Mesenchymal stem cell (in vitro differentiated cells and primary cell): ENCODE results near the gene MITD1.
A peak's percentile ranks its signal among the peaks of the same experiment; 100 is the strongest.
"Not testable (repeated sequence)": the region's sequence is repeated elsewhere in the genome, so short reads cannot be mapped to it uniquely, and the experiment has no call there.

Source experiments
- DNase-seq: peaks from one replicate; pipeline ENCODE4 v3.0.0-alpha.2; 2013
- H2AFZ ChIP-seq: one replicate; pipeline ENCODE4 v1.6.1; 2013; ENCODE audit warnings: low read depth, mild to moderate bottlenecking, control low read depth, inconsistent platforms, low read length, moderate library complexity
- H2AK5ac ChIP-seq: 2 replicates; pipeline ENCODE4 v1.6.1; 2013; ENCODE audit warnings: low read length, moderate library complexity, mild to moderate bottlenecking, inconsistent platforms; ENCODE audit not compliant: severe bottlenecking
- H2BK120ac ChIP-seq: one replicate; pipeline ENCODE4 v1.6.1; 2013; ENCODE audit warnings: low read depth, mild to moderate bottlenecking, inconsistent platforms, low read length, moderate library complexity
- H2BK12ac ChIP-seq, 2 experiments: one replicate each; pipeline ENCODE4 v1.6.1; 2013; ENCODE audit warnings: inconsistent platforms in 2 of 2, low read length in 2 of 2, mild to moderate bottlenecking in 2 of 2, moderate library complexity in 2 of 2, control low read depth in 1 of 2
- H2BK15ac ChIP-seq: one replicate; pipeline ENCODE4 v1.6.1; 2013; ENCODE audit warnings: mild to moderate bottlenecking, low read depth, inconsistent platforms; ENCODE audit not compliant: poor library complexity, severe bottlenecking
- H2BK5ac ChIP-seq: 2 replicates; pipeline ENCODE4 v1.6.1; 2013; ENCODE audit warnings: low read depth, mild to moderate bottlenecking, low read length, control low read depth, inconsistent platforms; ENCODE audit not compliant: poor library complexity, severe bottlenecking
- H3K14ac ChIP-seq, 2 experiments: one replicate each; pipeline ENCODE4 v1.6.1; 2013; ENCODE audit warnings: inconsistent platforms in 2 of 2, low read length in 2 of 2, control low read depth in 1 of 2, mild to moderate bottlenecking in 1 of 2, moderate library complexity in 1 of 2
- H3K18ac ChIP-seq, 2 experiments: one replicate each; pipeline ENCODE4 v1.6.1; 2013; ENCODE audit warnings: inconsistent platforms in 2 of 2, low read length in 2 of 2, control low read depth in 1 of 2, low read depth in 1 of 2, mild to moderate bottlenecking in 1 of 2
- H3K23ac ChIP-seq, 2 experiments: one replicate each; pipeline ENCODE4 v1.6.1; 2013; ENCODE audit warnings: inconsistent platforms in 2 of 2, low read length in 2 of 2, mild to moderate bottlenecking in 2 of 2, moderate library complexity in 2 of 2, control low read depth in 1 of 2
- H3K27ac ChIP-seq: 2 replicates; pipeline ENCODE4 v1.5.1; 2013; ENCODE audit warnings: mild to moderate bottlenecking, moderate library complexity, low read length, control low read depth, inconsistent platforms; ENCODE audit not compliant: poor library complexity, severe bottlenecking
- H3K27me3 ChIP-seq, 2 experiments: 2 replicates each; pipeline versions ENCODE4 v1.6.1 to v1.7.0; 2013; ENCODE audit warnings: low read length in 2 of 2, mild to moderate bottlenecking in 2 of 2, moderate library complexity in 2 of 2, control low read depth in 1 of 2, inconsistent platforms in 1 of 2; ENCODE audit not compliant: control insufficient read depth in 1 of 2, insufficient read depth in 1 of 2
- H3K36me3 ChIP-seq, 2 experiments: 2 replicates each; pipeline versions ENCODE4 v1.6.1 to v1.7.0; 2013; ENCODE audit warnings: low read length in 2 of 2, control low read depth in 1 of 2, inconsistent platforms in 1 of 2, low read depth in 1 of 2, mild to moderate bottlenecking in 1 of 2; ENCODE audit not compliant: insufficient read depth in 2 of 2, control insufficient read depth in 1 of 2
- H3K4ac ChIP-seq, 2 experiments: one replicate each; pipeline ENCODE4 v1.6.1; 2013; ENCODE audit warnings: inconsistent platforms in 2 of 2, low read length in 2 of 2, mild to moderate bottlenecking in 2 of 2, moderate library complexity in 2 of 2, control low read depth in 1 of 2, low read depth in 1 of 2
- H3K4me1 ChIP-seq: 2 replicates; pipeline ENCODE4 v1.6.1; 2013; ENCODE audit warnings: low read depth, low read length, control low read depth; ENCODE audit not compliant: control insufficient read depth, insufficient read depth
- H3K4me2 ChIP-seq: 2 replicates; pipeline ENCODE4 v1.6.1; 2013; ENCODE audit warnings: low read length, mild to moderate bottlenecking, inconsistent platforms; ENCODE audit not compliant: poor library complexity, severe bottlenecking
- H3K4me3 ChIP-seq, 2 experiments: 2 replicates each; pipeline versions ENCODE4 v1.5.1 to v1.7.0; 2013; ENCODE audit warnings: low read length in 2 of 2, mild to moderate bottlenecking in 2 of 2, control low read depth in 1 of 2, low read depth in 1 of 2; ENCODE audit not compliant: insufficient read depth in 1 of 2
- H3K79me1 ChIP-seq: replicated peaks from 2 replicates; pipeline ENCODE4 v1.6.1; 2013; ENCODE audit warnings: mild to moderate bottlenecking, control low read depth, low read length, inconsistent platforms; ENCODE audit not compliant: poor library complexity, severe bottlenecking
- H3K9ac ChIP-seq: 2 replicates; pipeline ENCODE4 v1.7.0; 2013; ENCODE audit warnings: mild to moderate bottlenecking, low read length, moderate library complexity
- H3K9me3 ChIP-seq: 2 replicates; pipeline ENCODE4 v1.7.0; 2013; ENCODE audit warnings: mild to moderate bottlenecking, low read length; ENCODE audit not compliant: control insufficient read depth
- H4K8ac ChIP-seq: one replicate; pipeline ENCODE4 v1.6.1; 2013; ENCODE audit warnings: inconsistent platforms, mild to moderate bottlenecking, low read length, moderate library complexity
- H4K91ac ChIP-seq: one replicate; pipeline ENCODE4 v1.6.1; 2013; ENCODE audit warnings: mild to moderate bottlenecking, low read length, inconsistent platforms
- WGBS: methylation state at CpG from one replicate; pipeline ENCODE4 v1.1.7; 2013; ENCODE audit warnings: mixed read lengths; 5-methylcytosine and 5-hydroxymethylcytosine counted together

The MITD1 gene

GRCh38 chr2:99140056-99140859 is 40.6 kb downstream of the MITD1 start:
- Histone ChIP-seq H2BK12ac (peak overlapping the region in 1 of 2 experiments; percentile 77), H3K14ac (peak overlapping the region in 1 of 2 experiments; percentile 18), H2AFZ (peak overlapping the region; percentile 66), H3K4me1 (peaks cover 2% of the 10 kb centered on the region), H3K9ac (peak overlapping the region; percentile 85), H2BK15ac (no peak overlapping the region), H2AK5ac (no peak overlapping the region), H4K91ac (no peak overlapping the region), H3K4me2 (peak overlapping the region; percentile 92), H3K23ac (peak overlapping the region in 1 of 2 experiments; percentile 40), H2BK120ac (no peak overlapping the region), H3K27me3 (no peaks in the 10 kb centered on the region), H3K27ac (peak overlapping the region; percentile 47), H3K79me1 (no peaks in the 10 kb centered on the region), H2BK5ac (no peak overlapping the region), H3K4ac (no peak overlapping the region), H3K36me3 (no peaks in the 10 kb centered on the region), H4K8ac (peak overlapping the region; percentile 13), H3K4me3 (peak overlapping the region; percentile 89), H3K18ac (peak overlapping the region; percentile 21 to 80), H3K9me3 (no peaks in the 10 kb centered on the region)
- WGBS, result 27% methylated on average over 11 of the region's 17 CpGs
- DNase-seq, result no peak

- DNase-seq, result no peak
- peaks cover 0 to 3% of the 10 kb centered on the region in 2 experiments for H3K36me3 ChIP-seq
- H3K9me3 ChIP-seq, result no peaks in the 10 kb centered on the region
- no peak overlapping the region for H4K91ac ChIP-seq
- H3K14ac ChIP-seq, result no peak overlapping the region
- H2BK12ac ChIP-seq, result no peak overlapping the region
- H2BK15ac ChIP-seq, result no peak overlapping the region
- H3K4me2 ChIP-seq, result no peak overlapping the region
- H2BK5ac ChIP-seq, result no peak overlapping the region
- no peak overlapping the region for H3K9ac ChIP-seq
- H3K4ac ChIP-seq, result no peak overlapping the region
- no peak overlapping the region for H3K4me3 ChIP-seq
- peaks cover 2% of the 10 kb centered on the region for H3K4me1 ChIP-seq
- H3K27me3 ChIP-seq, result no peaks in the 10 kb centered on the region
- H2AFZ ChIP-seq, result no peak overlapping the region
- no peak overlapping the region for H4K8ac ChIP-seq
- H2AK5ac ChIP-seq, result no peak overlapping the region
- WGBS, result 91% methylated on average over 3 of the region's 4 CpGs
- no peak overlapping the region for H3K23ac ChIP-seq
- no peak overlapping the region for H3K27ac ChIP-seq
- H3K79me1 ChIP-seq, result peaks cover 2% of the 10 kb centered on the region
- no peak overlapping the region for H2BK120ac ChIP-seq
- no peak overlapping the region for H3K18ac ChIP-seq
These were observed 41.9 kb downstream of the MITD1 start for GRCh38 chr2:99139003-99139402.

GRCh38 chr2:99135044-99135556 is 45.8 kb downstream of the MITD1 start:
- H3K4ac ChIP-seq, H4K8ac ChIP-seq, H2BK5ac ChIP-seq, H3K18ac ChIP-seq, H3K9ac ChIP-seq, H3K27ac ChIP-seq, H3K4me3 ChIP-seq, H2BK120ac ChIP-seq, H2BK15ac ChIP-seq, H3K14ac ChIP-seq, H2AFZ ChIP-seq, DNase-seq, H3K4me2 ChIP-seq, H2AK5ac ChIP-seq, H3K27me3 ChIP-seq, H3K9me3 ChIP-seq, H3K79me1 ChIP-seq, H2BK12ac ChIP-seq, H4K91ac ChIP-seq, H3K4me1 ChIP-seq, H3K36me3 ChIP-seq, H3K23ac ChIP-seq: not testable (repeated sequence)
- 87% methylated on average over 2 of the region's 2 CpGs for WGBS

- Histone ChIP-seq H3K4me2 (no peak overlapping the region), H3K4me3 (no peak overlapping the region), H3K27ac (no peak overlapping the region), H2AK5ac (no peak overlapping the region), H3K79me1 (peaks cover 4% of the 10 kb centered on the region), H3K4ac (no peak overlapping the region), H2BK5ac (no peak overlapping the region), H4K91ac (no peak overlapping the region), H3K36me3 (peaks cover 6 to 7% of the 10 kb centered on the region in 2 experiments), H3K9ac (no peak overlapping the region), H2BK12ac (no peak overlapping the region), H3K4me1 (no peaks in the 10 kb centered on the region), H3K27me3 (no peaks in the 10 kb centered on the region), H3K23ac (no peak overlapping the region), H3K9me3 (no peaks in the 10 kb centered on the region), H2AFZ (no peak overlapping the region), H3K18ac (no peak overlapping the region), H4K8ac (no peak overlapping the region), H3K14ac (no peak overlapping the region), H2BK120ac (no peak overlapping the region), H2BK15ac (no peak overlapping the region)
- WGBS, result 80% methylated on average over 1 of the region's 2 CpGs
- no peak for DNase-seq
These were observed 52.9 kb downstream of the MITD1 start for GRCh38 chr2:99127981-99128380.
